Heart right ventricle (tissue), 16 donors: ENCODE measurements around the gene TGFB2. TPM values are rescaled to one million over a fixed set of nuclear protein-coding genes. Genes with fewer than 3 reads are reported as not detected.

Experiments
- ATAC-seq, 8 donors: fragments of 200-7000 bp; cut with Tn5 transposase; one replicate each; pipeline ENCODE4 v1.9.1; 2020; ENCODE audit warnings: mild to moderate bottlenecking in 8 of 8, moderate library complexity in 8 of 8, moderate number of reproducible peaks in 1 of 8
- DNase-seq, 2 donors: peaks; one replicate each; pipeline ENCODE4 v3.0.0-alpha.2; 2020
- H3K27ac ChIP-seq, 10 donors: fragments of 200-600 bp; sonication (generic) in 2 of 10; one replicate each; pipeline versions ENCODE4 v1.5.0 to v1.8.0; 2020 to 2022; ENCODE audit warnings: mild to moderate bottlenecking in 3 of 10
- H3K27me3 ChIP-seq, 7 donors: fragments of 200-600 bp; one replicate each; pipeline ENCODE4 v1.8.0; 2021 to 2022; ENCODE audit warnings: mild to moderate bottlenecking in 2 of 7
- H3K36me3 ChIP-seq, 9 donors: fragments of 200-600 bp; sonication (generic) in 1 of 9; one replicate each; pipeline versions ENCODE4 v1.5.0 to v1.8.0; 2020 to 2022; ENCODE audit warnings: mild to moderate bottlenecking in 2 of 9
- H3K4me1 ChIP-seq, 9 donors: fragments of 200-600 bp; sonication (generic) in 1 of 9; one replicate each; pipeline versions ENCODE4 v1.5.0 to v1.8.0; 2020 to 2022; ENCODE audit warnings: mild to moderate bottlenecking in 4 of 9
- H3K4me3 ChIP-seq, 10 donors: fragments of 200-600 bp; sonication (generic) in 2 of 10; one replicate each; pipeline versions ENCODE4 v1.5.0 to v1.8.0; 2020 to 2022; ENCODE audit warnings: mild to moderate bottlenecking in 7 of 10, moderate library complexity in 2 of 10
- H3K9me3 ChIP-seq, 11 donors: fragments of 200-600 bp in 10 of 11; sonication (generic) in 2 of 11; one replicate each; pipeline versions ENCODE4 v1.5.0 to v1.8.0; 2013 to 2022; ENCODE audit warnings: mild to moderate bottlenecking in 2 of 11, control low read depth in 1 of 11, moderate library complexity in 1 of 11
- CTCF ChIP-seq, 9 donors: fragments of 200-600 bp; sonication (generic) in 2 of 9; IDR thresholded peaks; one replicate each; pipeline versions ENCODE4 v1.5.0 to v1.8.0; 2021 to 2022; ENCODE audit warnings: antibody characterized with exemption in 9 of 9, mild to moderate bottlenecking in 5 of 9, moderate library complexity in 1 of 9
- WGBS, 2 donors: extraction: QIAGEN DNeasy Blood & Tissue Kit; methylation state at CpG; one replicate each; pipeline ENCODE4 v1.1.7; 2013; ENCODE audit warnings: inconsistent platforms in 1 of 2; 5-methylcytosine and 5-hydroxymethylcytosine counted together
- intact Hi-C, 10 donors: fragments of 100-400 bp; cut with DNase I; formaldehyde crosslinking; loops; one replicate each; pipeline versions ENCODE4 v1.11.1 to v1.14.2; 2022
- polyA plus RNA-seq, 2 donors: library from polyadenylated mRNA; stranded (reverse); fragments of 200-250 nt; gene quantifications; one replicate each; pipeline ENCODE4 v1.2.3, GENCODE V29; 2013
- total RNA-seq, 10 donors: library from RNA; stranded (reverse); fragmentation: NEBNext Ultra II Directional in 3 of 10; extraction: Animal tissue kit (Norgen Biotek cat#: 25700) in 3 of 10; gene quantifications; one replicate each; pipeline versions ENCODE4 v1.2.1 to v1.2.4, GENCODE V29; 2021 to 2023
- donor health status: Arrhythmogenic right ventricular cardiomyopathy.
- donor health status: ischemic (EF 13 %, LVEDD 7.1; RV severe dilation, severe dysfunction).
- donor health status: healthy with polysubstance abuse.
- donor health status: DM: no; HTN: yes; CAD: no.
- donor health status: DM: no; HTN: no; CAD: no.
- donor health status: ischemic (EF 25% LVEDD 6.9; RV normal size, moderate dysfunction).
- donor health status: ischemic (EF 25% LVEDD 5.7; RV mildly dilated, moderate dysfunction).
- donor health status: healthy.
- donor health status: DM: yes; HTN: yes; CAD: no.
- donor health status: Ischemic cardiomyopathy.
- donor health status: ischemic (EF 35%, LVEDD 5.7; RV mildly dilated, moderate dysfunction).
- donor health status: nonischemic (EF 11% LVEDD 7.7; RV severe dilation, severe dysfunction).
- donor health status: DM: yes; HTN: yes; CAD: no.
- donor health status: PGD.
- donor health status: ischemic (EF 29% LVEDD 5.4; RV normal size, mild dysfunction).
- donor health status: nonischemic (EF 23%, LVEDD 6.1; RV moderate dilation, normal function).

The TGFB2 gene
- total and polyA plus RNA-seq, 12 donors: 0.51 to 63.3 (median 4.8) TPM

- Histone ChIP-seq H3K9me3 (no peaks in the 10 kb centered on the region), H3K4me3 (no peak overlapping the region), H3K27ac (no peak overlapping the region), H3K27me3 (peaks cover 0 to 20% (median 0%) of the 10 kb centered on the region in 7 donors), H3K4me1 (peaks cover 0 to 17% (median 7%) of the 10 kb centered on the region in 9 donors), H3K36me3 (no peaks in the 10 kb centered on the region)
- DNase-seq (no peak), ATAC-seq (no peak)
- TF ChIP-seq CTCF (IDR thresholded peaks at IDR 0.05): no peak
- intact Hi-C loops: loop anchor here in 6 of 10 donors (5.0 to 10.0 kb wide), 6 partner anchors 123 to 833 kb away; partner anchors contain the start of gene LYPLAL1 (in 1 of the 6)
- WGBS, 2 donors: 94 to 96% methylated on average over 4 of the region's 4 CpGs
Observed at GRCh38 chr1:218342091-218342490, 3.0 kb upstream of the TGFB2 start.

DNA sequence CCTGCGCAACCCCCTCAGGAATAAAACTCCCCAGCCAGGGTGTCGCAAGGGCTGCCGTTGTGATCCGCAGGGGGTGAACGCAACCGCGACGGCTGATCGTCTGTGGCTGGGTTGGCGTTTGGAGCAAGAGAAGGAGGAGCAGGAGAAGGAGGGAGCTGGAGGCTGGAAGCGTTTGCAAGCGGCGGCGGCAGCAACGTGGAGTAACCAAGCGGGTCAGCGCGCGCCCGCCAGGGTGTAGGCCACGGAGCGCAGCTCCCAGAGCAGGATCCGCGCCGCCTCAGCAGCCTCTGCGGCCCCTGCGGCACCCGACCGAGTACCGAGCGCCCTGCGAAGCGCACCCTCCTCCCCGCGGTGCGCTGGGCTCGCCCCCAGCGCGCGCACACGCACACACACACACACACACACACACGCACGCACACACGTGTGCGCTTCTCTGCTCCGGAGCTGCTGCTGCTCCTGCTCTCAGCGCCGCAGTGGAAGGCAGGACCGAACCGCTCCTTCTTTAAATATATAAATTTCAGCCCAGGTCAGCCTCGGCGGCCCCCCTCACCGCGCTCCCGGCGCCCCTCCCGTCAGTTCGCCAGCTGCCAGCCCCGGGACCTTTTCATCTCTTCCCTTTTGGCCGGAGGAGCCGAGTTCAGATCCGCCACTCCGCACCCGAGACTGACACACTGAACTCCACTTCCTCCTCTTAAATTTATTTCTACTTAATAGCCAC is 696 bp downstream of the TGFB2 start:
- no peaks in the 10 kb centered on the region for H3K9me3 ChIP-seq
- H3K36me3 ChIP-seq: no peaks in the 10 kb centered on the region
- peaks cover 0 to 46% (median 23%) of the 10 kb centered on the region in 9 donors for H3K4me1 ChIP-seq
- peaks cover 0 to 34% (median 0%) of the 10 kb centered on the region in 7 donors for H3K27me3 ChIP-seq
- intact Hi-C loops: loop anchor here in 7 of 10 donors (5.0 to 10.0 kb wide), 9 partner anchors 116 to 829 kb away; partner anchors contain the start of gene LYPLAL1 (in 1 of the 7)
- peak in 2 of 9 donors; percentile 16 to 22 for TF ChIP-seq CTCF (IDR thresholded peaks at IDR 0.05)
- ATAC-seq (peak; percentile 77 to 93 (median 82)), DNase-seq (peak; percentile 53 to 72)
- WGBS, 2 donors: 0 to 1% methylated on average over 62 to 63 of the region's 64 CpGs
- H3K27ac ChIP-seq: peak overlapping the region; percentile 39 to 95 (median 83)
- H3K4me3 ChIP-seq: peak overlapping the region; percentile 65 to 86 (median 70)

- Histone ChIP-seq H3K27ac (peak overlapping the region; percentile 50 to 95 (median 86)), H3K4me1 (peaks cover 0 to 54% (median 23%) of the 10 kb centered on the region in 9 donors), H3K9me3 (no peaks in the 10 kb centered on the region), H3K36me3 (no peaks in the 10 kb centered on the region), H3K4me3 (peak overlapping the region; percentile 65 to 86 (median 70)), H3K27me3 (peaks cover 0 to 34% (median 0%) of the 10 kb centered on the region in 7 donors)
- ATAC-seq: peak in 6 of 8 donors; percentile 6 to 40 (median 30)
- 1% methylated on average over 39 of the region's 39 CpGs for WGBS, 2 donors
- intact Hi-C loops: loop anchor here in 7 of 10 donors (5.0 to 10.0 kb wide), 9 partner anchors 116 to 828 kb away; partner anchors contain the start of gene LYPLAL1 (in 1 of the 7)
- peak in 1 of 2 donors; percentile 26 for DNase-seq
- TF ChIP-seq CTCF (IDR thresholded peaks at IDR 0.05): no peak
Observed at GRCh38 chr1:218346391-218347204, 1.5 kb downstream of the TGFB2 start.

- peak in 2 of 9 donors; percentile 7 to 11 for TF ChIP-seq CTCF (IDR thresholded peaks at IDR 0.05)
- peaks cover 0 to 60% (median 23%) of the 10 kb centered on the region in 9 donors for H3K4me1 ChIP-seq
- H3K27me3 ChIP-seq: peaks cover 0 to 34% (median 0%) of the 10 kb centered on the region in 7 donors
- H3K36me3 ChIP-seq: no peaks in the 10 kb centered on the region
- H3K4me3 ChIP-seq: peak overlapping the region; percentile 65 to 86 (median 70)
- H3K9me3 ChIP-seq: no peaks in the 10 kb centered on the region
- DNase-seq (no peak), ATAC-seq (peak in 3 of 8 donors; percentile 4 to 10 (median 9))
- intact Hi-C loops: loop anchor here in 7 of 10 donors (5.0 to 10.0 kb wide), 9 partner anchors 115 to 827 kb away; partner anchors contain the start of gene LYPLAL1 (in 1 of the 7)
- peak overlapping the region; percentile 32 to 95 (median 86) for H3K27ac ChIP-seq
- 1 to 2% methylated on average over 14 of the region's 14 CpGs for WGBS, 2 donors
Observed at GRCh38 chr1:218347336-218347722, 2.2 kb downstream of the TGFB2 start.
